GM21423 (cell line): ENCODE results near the gene SF1.

Experiments
- ATAC-seq: cut with Tn5 transposase; IDR thresholded peaks from one replicate; pipeline ENCODE4 v1.9.1; 2021; ENCODE audit warnings: mild to moderate bottlenecking, moderate library complexity; ENCODE audit not compliant: unreplicated experiment

Gene SF1

GRCh38 chr11:64786308-64786707 lies 8.0 kb upstream of the SF1 start:
- no peak for ATAC-seq

GRCh38 chr11:64784813-64785581 lies 6.7 kb upstream of the SF1 start:
- no peak for ATAC-seq

GRCh38 chr11:64778223-64778472 lies 194 bp downstream of the SF1 start:
- ATAC-seq: no peak

- peak; percentile 15 for ATAC-seq
Measured at GRCh38 chr11:64777449-64778222, 706 bp downstream of the SF1 start.

- ATAC-seq: no peak
Measured at GRCh38 chr11:64776875-64777274, 1.5 kb downstream of the SF1 start.

- no peak for ATAC-seq
Measured at GRCh38 chr11:64776425-64776824, 1.9 kb downstream of the SF1 start.

- no peak for ATAC-seq
Measured at GRCh38 chr11:64774144-64774543, 4.2 kb downstream of the SF1 start.

GRCh38 chr11:64772303-64773018 lies 5.9 kb downstream of the SF1 start:
- ATAC-seq: no peak

- ATAC-seq: no peak
Measured at GRCh38 chr11:64771861-64772260, 6.5 kb downstream of the SF1 start.

GRCh38 chr11:64770120-64770519 lies 8.2 kb downstream of the SF1 start:
- no peak for ATAC-seq

GRCh38 chr11:64769283-64769682 lies 9.1 kb downstream of the SF1 start:
- no peak for ATAC-seq

GRCh38 chr11:64768300-64768694 lies 10.0 kb downstream of the SF1 start:
- ATAC-seq: no peak

GRCh38 chr11:64767344-64768299 lies 10.7 kb downstream of the SF1 start:
- ATAC-seq: no peak

- ATAC-seq: no peak
Measured at GRCh38 chr11:64766881-64767280, 11.5 kb downstream of the SF1 start.

- no peak for ATAC-seq
Measured at GRCh38 chr11:64765851-64766665, 12.3 kb downstream of the SF1 start.

GRCh38 chr11:64765291-64765850 lies 13.0 kb downstream of the SF1 start:
- ATAC-seq: no peak

- no peak for ATAC-seq
Measured at GRCh38 chr11:64764753-64765152, 13.6 kb downstream of the SF1 start.

GRCh38 chr11:64764040-64764611 lies 14.2 kb downstream of the SF1 start:
- no peak for ATAC-seq

GRCh38 chr11:64763526-64764039 lies 14.8 kb downstream of the SF1 start:
- ATAC-seq: no peak
